GM18951 (cell line): ENCODE results near the gene LLCFC1.
"Not testable (repeated sequence)": the region's sequence is repeated elsewhere in the genome, so short reads cannot be mapped to it uniquely, and the experiment has no call there.

Source experiments
- POLR2A ChIP-seq: IDR thresholded peaks from 4 replicates; pipeline ENCODE4 v1.6.1; 2011; ENCODE audit warnings: mild to moderate bottlenecking; ENCODE audit not compliant: insufficient read length, insufficient read depth; ENCODE audit errors: extremely low read depth
- in situ Hi-C: fragments of 300-500 bp; cut with MboI; formaldehyde crosslinking; loops from one replicate; pipeline ENCODE4 v1.12.0; 2022; ENCODE audit warnings: low sequenced_read_pairs, mixed read lengths, inconsistent platforms; ENCODE audit not compliant: unreplicated experiment

Gene LLCFC1

GRCh38 chr7:142961973-142962926 lies 23.0 kb downstream of the LLCFC1 start, which contains the start of gene KEL:
Gene KEL (minus strand): TSS chr7:142962363. CDS start chr7:142962206, 157 bp downstream.
- no peak for TF ChIP-seq POLR2A
- in situ Hi-C loops: no loop called here

DNA sequence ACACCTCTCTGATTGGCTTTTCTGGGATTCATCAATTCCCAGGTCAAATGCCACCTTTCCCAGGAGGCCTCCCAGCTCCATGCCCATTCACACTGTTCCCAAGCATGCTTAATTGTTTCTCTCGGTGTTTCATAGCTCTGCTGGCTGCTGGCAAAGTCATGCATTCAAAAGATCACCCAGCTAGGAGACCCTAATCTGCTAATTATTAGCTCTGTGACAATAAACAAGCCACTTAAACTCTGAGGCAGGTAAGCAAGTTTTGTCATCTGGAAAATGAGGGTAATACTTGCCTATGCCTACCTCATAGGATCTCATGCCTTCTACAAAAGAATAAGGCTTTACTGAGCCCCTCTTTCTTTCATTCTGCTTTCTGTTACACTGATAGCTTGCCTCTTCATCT lies 23.7 kb downstream of the LLCFC1 start:
- TF ChIP-seq POLR2A: no peak
- in situ Hi-C loops: no loop called here

- in situ Hi-C loops: no loop called here
- no peak for TF ChIP-seq POLR2A
Observed at GRCh38 chr7:142963993-142964392, 24.7 kb downstream of the LLCFC1 start.

DNA sequence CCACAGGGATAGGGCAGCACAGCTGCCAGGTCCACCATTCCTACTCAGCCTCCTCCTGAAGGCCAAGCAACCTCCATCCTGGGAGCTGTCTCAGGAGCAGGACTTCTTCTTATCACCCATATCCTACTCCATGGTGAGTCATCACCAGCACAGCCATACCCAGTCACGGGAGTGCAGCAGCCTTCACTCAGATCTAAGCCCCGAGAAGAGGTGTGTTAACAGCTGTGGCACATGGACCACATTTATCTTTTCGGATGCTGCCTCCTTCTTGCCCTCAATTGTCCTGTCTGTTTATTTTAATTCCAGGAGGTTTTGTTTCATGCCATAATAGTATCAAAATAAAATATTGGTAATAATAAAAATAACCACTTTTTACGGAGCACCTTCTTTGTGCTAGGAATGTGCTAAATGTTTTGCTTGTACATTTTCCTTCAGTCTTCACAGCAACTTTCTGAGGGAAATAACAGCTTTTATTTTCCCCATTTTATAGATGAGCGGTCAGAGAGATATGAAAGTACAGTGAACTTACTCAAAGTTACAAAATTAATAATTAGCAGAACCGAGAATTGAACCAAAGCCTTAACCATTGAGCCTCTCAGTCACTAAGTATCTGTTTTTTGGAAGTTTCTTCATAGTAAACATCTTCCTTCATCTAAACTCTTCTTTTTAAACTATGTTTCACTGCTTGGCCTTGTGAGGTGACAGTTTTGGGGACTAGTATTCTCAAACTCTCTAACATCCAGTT lies 25.4 kb downstream of the LLCFC1 start:
- in situ Hi-C loops: no loop called here
- no peak for TF ChIP-seq POLR2A

DNA sequence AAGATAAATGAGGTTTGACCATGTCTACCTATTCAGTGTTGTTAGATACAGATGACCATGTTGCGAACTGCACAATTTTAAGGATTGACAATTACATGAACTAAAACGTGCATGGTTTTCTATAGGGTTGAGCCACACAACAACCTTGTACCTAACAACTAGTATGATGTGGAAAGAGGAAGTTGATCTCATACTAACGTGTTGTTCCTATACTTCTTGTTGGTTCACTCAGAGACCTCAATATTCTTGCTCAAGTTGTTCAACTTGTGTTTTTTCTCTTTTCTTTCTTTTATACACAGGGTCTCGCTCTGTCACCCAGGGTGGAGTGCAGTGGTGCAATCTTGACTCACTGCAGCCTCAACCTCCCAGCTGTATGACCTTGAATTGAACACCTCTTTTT lies 28.9 kb downstream of the LLCFC1 start:
- no peak for TF ChIP-seq POLR2A
- in situ Hi-C loops: no loop called here

- in situ Hi-C loops: no loop called here
- TF ChIP-seq POLR2A: no peak
Observed at GRCh38 chr7:142969183-142969582, 29.9 kb downstream of the LLCFC1 start.

DNA sequence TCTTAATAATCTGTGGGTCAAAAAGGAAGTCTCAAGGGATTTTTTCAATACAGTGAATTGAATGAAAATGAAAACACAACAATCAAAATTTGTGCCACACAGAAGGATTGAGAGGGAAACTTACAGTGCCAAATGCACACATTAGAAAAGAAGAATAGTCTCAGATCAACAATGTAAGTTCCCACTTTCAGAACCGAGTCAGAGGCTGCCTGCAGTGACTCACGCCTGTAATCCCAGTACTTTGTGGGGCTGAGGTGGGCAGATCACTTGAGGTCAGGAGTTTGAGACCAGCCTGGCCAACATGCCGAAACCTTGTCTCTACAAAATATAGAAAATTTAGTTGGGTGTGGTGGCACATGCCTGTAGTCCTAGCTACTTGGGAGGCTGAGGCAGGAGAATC lies 35.3 kb downstream of the LLCFC1 start:
- in situ Hi-C loops: no loop called here
- TF ChIP-seq POLR2A: no peak

- in situ Hi-C loops: not testable (repeated sequence)
Observed at GRCh38 chr7:142978402-142978801, 39.1 kb downstream of the LLCFC1 start.

DNA sequence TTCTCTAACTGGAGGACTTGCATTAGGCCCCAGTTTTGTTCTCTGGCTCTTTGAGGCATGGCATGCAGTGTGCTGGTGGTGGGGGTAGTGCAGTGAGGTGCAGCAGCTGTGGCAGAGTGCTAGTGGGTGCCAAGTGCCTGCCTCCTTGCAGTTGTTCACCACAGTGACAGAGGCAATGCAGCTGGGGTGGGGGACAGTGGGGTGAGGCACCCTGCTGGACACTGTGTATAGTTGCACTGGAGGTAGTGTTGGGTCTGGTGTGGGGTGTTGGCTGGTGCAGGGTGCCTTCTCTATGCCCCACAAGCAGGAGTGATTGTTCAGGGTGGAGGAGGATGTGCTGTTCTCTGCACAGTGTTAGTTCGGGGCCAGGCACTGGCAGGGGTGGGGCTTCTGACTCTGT lies 44.5 kb downstream of the LLCFC1 start:
- in situ Hi-C loops: no loop called here
- TF ChIP-seq POLR2A: no peak

DNA sequence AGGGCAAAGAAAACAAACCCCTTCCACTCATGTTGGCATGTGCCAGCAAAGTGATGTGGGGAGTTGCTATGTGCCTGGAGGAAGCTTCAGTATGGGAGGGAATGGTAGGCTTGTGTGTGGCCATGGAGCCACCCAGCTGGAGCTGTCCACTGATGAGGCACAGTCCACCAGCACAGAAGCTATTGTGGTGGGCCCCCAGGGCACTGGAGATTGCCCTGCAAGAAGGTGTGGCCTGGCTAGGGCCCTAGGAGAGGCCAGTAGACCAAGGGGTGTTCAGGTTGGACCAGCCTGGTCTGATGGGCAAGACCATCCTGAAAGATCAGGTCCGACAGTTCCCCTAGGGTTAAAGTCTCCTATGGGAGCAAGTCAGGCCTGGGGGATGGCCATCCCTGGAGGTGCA lies 45.0 kb downstream of the LLCFC1 start:
- in situ Hi-C loops: no loop called here
- no peak for TF ChIP-seq POLR2A
